ENCODE measurements around the gene CAMK2G. TPM values are rescaled to one million over a fixed set of nuclear protein-coding genes. Genes with fewer than 3 reads are reported as not detected.

CAMK2G gene
- total RNA-seq, 3 donors from 2014 or later: 53.5 to 141 (median 57.2) TPM

DNA sequence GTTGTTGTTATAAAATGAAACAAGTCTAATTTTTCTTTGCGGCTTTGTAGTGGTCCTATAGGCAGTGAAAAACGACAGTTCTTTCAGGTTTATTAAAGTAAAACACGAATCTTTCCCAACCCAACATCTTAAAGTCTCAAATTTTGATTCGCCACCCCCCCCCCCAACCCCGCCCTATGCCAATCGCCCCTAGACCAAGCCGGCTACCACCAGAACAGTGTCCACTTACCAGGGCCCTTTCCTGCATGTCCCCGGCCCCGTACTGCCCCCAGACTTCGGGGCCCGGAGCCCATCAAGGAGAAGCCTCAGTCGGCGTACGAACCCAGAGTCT, 92.8 kb downstream of the CAMK2G start:
- no peak for ATAC-seq
- H3K9me3 ChIP-seq: no peaks in the 10 kb centered on the region
- H3K4me3 ChIP-seq: peak overlapping the region; percentile 95
- no peak for DNase-seq
- TF ChIP-seq, protein P1, sequence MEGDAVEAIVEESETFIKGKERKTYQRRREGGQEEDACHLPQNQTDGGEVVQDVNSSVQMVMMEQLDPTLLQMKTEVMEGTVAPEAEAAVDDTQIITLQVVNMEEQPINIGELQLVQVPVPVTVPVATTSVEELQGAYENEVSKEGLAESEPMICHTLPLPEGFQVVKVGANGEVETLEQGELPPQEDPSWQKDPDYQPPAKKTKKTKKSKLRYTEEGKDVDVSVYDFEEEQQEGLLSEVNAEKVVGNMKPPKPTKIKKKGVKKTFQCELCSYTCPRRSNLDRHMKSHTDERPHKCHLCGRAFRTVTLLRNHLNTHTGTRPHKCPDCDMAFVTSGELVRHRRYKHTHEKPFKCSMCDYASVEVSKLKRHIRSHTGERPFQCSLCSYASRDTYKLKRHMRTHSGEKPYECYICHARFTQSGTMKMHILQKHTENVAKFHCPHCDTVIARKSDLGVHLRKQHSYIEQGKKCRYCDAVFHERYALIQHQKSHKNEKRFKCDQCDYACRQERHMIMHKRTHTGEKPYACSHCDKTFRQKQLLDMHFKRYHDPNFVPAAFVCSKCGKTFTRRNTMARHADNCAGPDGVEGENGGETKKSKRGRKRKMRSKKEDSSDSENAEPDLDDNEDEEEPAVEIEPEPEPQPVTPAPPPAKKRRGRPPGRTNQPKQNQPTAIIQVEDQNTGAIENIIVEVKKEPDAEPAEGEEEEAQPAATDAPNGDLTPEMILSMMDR (IDR thresholded peaks at IDR 0.05): no peak
- peaks cover 4% of the 10 kb centered on the region for H3K36me3 ChIP-seq (ENCODE audit: low read depth)
- peaks cover 34% of the 10 kb centered on the region for H3K4me1 ChIP-seq (ENCODE audit: low read depth)
- intact Hi-C loops (cut with DNase I, micrococcal nuclease): no loop called here

DNA sequence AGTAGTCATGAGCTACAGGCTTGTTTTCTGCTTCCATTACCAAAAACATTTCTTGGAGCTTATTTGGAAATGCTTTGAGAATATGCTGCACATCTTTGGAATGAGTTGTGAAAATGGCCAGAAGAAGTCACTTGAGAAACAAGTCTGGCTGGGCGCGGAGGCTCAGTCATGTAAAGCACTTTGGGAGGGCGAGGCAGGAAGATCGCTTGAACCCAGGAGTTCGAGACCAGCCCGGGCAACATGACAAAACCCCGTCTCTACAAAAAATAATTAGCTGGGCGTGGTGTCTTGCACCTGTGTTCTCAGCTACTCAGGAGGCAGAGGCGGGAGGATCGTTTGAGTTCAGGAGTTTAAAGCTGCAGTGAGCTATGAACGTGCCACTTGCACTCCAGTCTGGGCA, 93.4 kb downstream of the CAMK2G start:
- intact Hi-C loops (cut with DNase I, micrococcal nuclease): no loop called here
- H3K36me3 ChIP-seq (ENCODE audit: low read depth): peaks cover 4% of the 10 kb centered on the region

DNA sequence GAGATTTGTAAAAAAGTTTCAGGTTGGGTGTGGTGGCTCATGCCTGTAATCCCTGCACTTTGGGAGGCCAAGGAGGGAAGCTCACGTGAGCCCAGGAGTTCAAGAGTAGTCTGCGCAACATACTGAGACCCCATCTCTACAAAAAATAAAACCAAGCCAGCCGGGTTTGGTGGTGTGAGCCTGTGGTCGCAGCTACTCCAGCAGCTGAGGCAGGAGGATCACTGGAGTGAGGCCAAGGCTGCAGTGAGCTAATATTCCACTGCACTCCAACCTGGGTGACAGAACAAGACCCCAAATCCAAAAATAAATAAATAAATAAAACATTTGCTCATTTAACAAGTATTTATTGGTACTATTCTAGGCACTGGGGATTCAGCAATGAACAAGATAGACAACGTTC, 94.1 kb downstream of the CAMK2G start:
- Histone ChIP-seq H3K36me3 (ENCODE audit: low read depth) (peaks cover 4% of the 10 kb centered on the region), H3K4me1 (ENCODE audit: low read depth) (peaks cover 30% of the 10 kb centered on the region), H3K9me3 (no peaks in the 10 kb centered on the region), H3K4me3 (no peak overlapping the region)
- intact Hi-C loops (cut with DNase I, micrococcal nuclease): no loop called here
- TF ChIP-seq, protein P1 (IDR thresholded peaks at IDR 0.05): no peak
- no peak for ATAC-seq
- DNase-seq: no peak

More for the DNA sequence above, 93.4 kb downstream of the CAMK2G start:
- peak overlapping the region; percentile 95 for H3K4me3 ChIP-seq
- TF ChIP-seq, protein P1 (IDR thresholded peaks at IDR 0.05): no peak
- peaks cover 31% of the 10 kb centered on the region for H3K4me1 ChIP-seq (ENCODE audit: low read depth)
- DNase-seq (peak in 1 of 3 donors; percentile 29), ATAC-seq (no peak)
- H3K9me3 ChIP-seq: no peaks in the 10 kb centered on the region

DNA sequence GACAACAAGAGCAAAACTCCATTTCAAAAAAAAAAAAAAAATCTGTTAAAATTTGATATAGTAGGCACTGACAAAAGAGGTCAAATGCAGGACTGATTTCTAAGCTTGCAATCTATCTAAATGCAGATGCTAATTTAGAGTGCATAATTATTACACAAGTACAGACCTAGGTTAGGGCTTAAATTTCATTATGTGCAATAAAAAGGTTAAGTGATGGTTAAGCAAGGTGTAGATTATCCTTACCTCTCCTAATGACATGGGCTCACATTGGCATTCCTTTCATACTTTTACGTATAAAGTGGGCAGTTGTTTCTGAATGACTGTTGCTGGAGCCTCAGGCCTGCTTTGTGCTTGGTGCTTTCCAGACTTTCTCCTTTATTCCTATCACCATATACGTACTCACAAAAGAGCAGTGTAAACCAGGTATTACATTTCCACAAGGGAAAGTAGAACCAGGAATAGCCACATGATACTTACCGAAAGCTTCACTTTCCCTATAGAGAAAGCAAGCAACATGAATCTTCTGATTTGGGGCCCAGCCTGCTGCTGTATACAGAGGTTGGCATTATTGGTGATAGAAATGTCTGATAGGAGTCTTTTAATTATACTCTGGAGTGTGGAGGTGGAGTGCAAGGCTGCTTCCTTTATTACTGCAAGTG, 94.7 kb downstream of the CAMK2G start:
- intact Hi-C loops (cut with DNase I, micrococcal nuclease): no loop called here
- ATAC-seq (no peak), DNase-seq (no peak)
- H3K4me3 ChIP-seq: no peak overlapping the region
- TF ChIP-seq, protein P1 (IDR thresholded peaks at IDR 0.05): no peak
- H3K36me3 ChIP-seq (ENCODE audit: low read depth): no peaks in the 10 kb centered on the region
- H3K4me1 ChIP-seq (ENCODE audit: low read depth): peaks cover 34% of the 10 kb centered on the region
- no peaks in the 10 kb centered on the region for H3K9me3 ChIP-seq

DNA sequence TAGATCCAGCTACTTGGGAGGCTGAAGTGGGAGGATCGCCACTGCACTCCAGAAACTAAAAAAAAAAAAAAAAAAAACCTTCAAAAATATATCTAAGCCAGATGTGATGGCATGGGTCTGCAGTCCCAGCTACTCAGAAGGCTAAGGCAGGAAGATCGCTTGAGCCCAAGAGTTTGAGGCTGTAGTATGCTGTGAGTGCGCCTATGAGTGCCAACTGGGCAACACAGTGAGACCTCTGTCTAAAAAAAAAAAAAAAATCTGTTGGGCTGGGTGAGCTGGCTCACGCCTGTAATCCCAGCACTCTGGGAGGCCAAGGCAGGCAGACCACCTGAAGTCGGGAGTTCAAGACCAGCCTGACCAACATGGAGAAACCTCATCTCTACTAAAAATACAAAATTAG, 95.3 kb downstream of the CAMK2G start:
- DNase-seq (no peak), ATAC-seq (no peak)
- intact Hi-C loops (cut with DNase I, micrococcal nuclease): no loop called here
- Histone ChIP-seq H3K4me1 (ENCODE audit: low read depth) (peaks cover 40% of the 10 kb centered on the region), H3K36me3 (ENCODE audit: low read depth) (no peaks in the 10 kb centered on the region), H3K9me3 (no peaks in the 10 kb centered on the region), H3K4me3 (no peak overlapping the region)
- TF ChIP-seq, protein P1 (IDR thresholded peaks at IDR 0.05): no peak

DNA sequence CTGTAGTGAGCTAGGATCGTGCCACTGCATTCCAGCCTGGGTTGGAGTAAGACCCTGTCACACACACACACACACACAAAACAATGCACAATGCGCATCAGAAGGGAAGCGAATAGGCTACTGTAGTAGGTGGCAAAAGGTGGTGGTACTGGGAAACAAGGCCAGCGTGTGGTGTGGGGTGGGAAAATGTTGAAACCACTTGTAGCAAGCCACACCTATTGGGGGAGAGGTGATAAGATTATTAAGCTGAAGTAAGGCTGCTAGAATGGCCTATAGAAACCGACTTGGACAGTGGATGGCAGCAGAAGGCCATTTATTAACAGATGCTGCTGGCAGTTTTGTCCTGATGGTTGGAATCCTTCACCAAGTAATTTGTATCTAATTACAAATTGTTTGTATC, 99.7 kb downstream of the CAMK2G start:
- no peak overlapping the region for H3K4me3 ChIP-seq
- no peak for ATAC-seq
- TF ChIP-seq, protein P1 (IDR thresholded peaks at IDR 0.05): no peak
- H3K4me1 ChIP-seq (ENCODE audit: low read depth): peaks cover 21% of the 10 kb centered on the region
- no peak for DNase-seq
- intact Hi-C loops (cut with DNase I, micrococcal nuclease): no loop called here
- no peaks in the 10 kb centered on the region for H3K9me3 ChIP-seq
- no peaks in the 10 kb centered on the region for H3K36me3 ChIP-seq (ENCODE audit: low read depth)
